ENCODE data around the gene FLRT1. TPM values are rescaled to one million over a fixed set of nuclear protein-coding genes. Genes with fewer than 3 reads are reported as not detected.

The FLRT1 gene
- total RNA-seq, 1 experiment from 2014 or later = 0.31 TPM

DNA sequence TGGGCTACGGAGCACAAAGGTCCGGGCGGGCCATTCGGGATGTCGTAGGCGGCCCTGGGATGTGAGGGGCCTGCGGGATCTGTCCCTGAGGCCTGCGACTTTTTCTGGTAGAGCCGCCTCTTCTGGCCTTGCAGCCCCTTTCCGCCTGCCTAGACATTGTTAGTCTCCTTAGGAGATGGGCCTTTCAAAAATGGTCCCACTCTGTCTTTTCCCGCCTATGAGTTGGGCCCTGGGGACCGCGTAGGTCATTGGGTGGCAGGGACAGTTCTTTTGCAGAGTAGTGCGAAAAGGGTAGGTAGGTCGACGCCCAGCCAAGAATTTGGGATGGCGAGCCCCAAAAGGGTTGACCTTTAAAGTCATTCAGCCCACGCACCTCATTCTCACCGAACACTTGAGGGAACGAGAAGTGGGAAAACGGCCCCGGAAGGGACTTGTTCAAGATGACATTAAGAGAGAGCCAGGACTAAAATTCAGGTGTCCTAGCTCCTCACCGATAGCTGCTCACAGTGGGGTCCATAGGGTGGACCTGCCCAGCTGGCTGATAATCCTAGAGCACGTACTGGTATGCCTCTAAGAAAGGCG is 48.7 kb upstream of the FLRT1 start:
- no peak for DNase-seq
- H2BK120ac ChIP-seq (ENCODE audit: low read depth, low read length, poor library complexity, severe bottlenecking) = no peak overlapping the region
- no peak overlapping the region for H2AFZ ChIP-seq (ENCODE audit: low read length)
- H3K27ac Mint-ChIP-seq = peak overlapping the region in 2 of 3 experiments; percentile 51 to 95; a peak in 2 of 7 replicates
- no peak for TF ChIP-seq CTCF (conservative IDR thresholded peaks at IDR 0.05)
- no peak overlapping the region for H3T11ph ChIP-seq (ENCODE audit: low read length)
- no peak overlapping the region for H3K23ac ChIP-seq (ENCODE audit: insufficient read length, low read depth, low read length)
- no peak overlapping the region for H2BK20ac ChIP-seq (ENCODE audit: low read depth, low read length, poor library complexity, severe bottlenecking)
- no peaks in the 10 kb centered on the region; a peak in 2 of 5 replicates for H3K9me3 Mint-ChIP-seq
- H4K5ac ChIP-seq (ENCODE audit: insufficient read length, low read depth, low read length) = no peak overlapping the region
- peaks cover 7% of the 10 kb centered on the region; the same call in 1 of the 2 replicates for H3K4me1 ChIP-seq (ENCODE audit: insufficient read depth, low read length)
- H3K79me1 ChIP-seq (ENCODE audit: insufficient read depth, low read depth, low read length, poor library complexity, severe bottlenecking) = peaks cover 24% of the 10 kb centered on the region
- H2AK5ac ChIP-seq (ENCODE audit: insufficient read length, low read length) = no peak overlapping the region
- no peak overlapping the region for H4K91ac ChIP-seq (ENCODE audit: insufficient read length, low read depth, low read length)
- H3K23me2 ChIP-seq (ENCODE audit: insufficient read length, low read depth, low read length, poor library complexity, severe bottlenecking) = peaks cover 17% of the 10 kb centered on the region
- no peak overlapping the region for H3K27ac ChIP-seq (ENCODE audit: insufficient read length, low read depth, low read length)
- no peaks in the 10 kb centered on the region for H4K20me1 ChIP-seq (ENCODE audit: control insufficient read depth, insufficient read depth, insufficient read length)
- peak overlapping the region; percentile 92 for H3K9ac ChIP-seq (ENCODE audit: extremely low read depth, insufficient read length, low read length)
- H3K4ac ChIP-seq (ENCODE audit: low read depth, low read length) = no peak overlapping the region
- no peaks in the 10 kb centered on the region for H3K9me3 ChIP-seq (ENCODE audit: control insufficient read depth, low read depth, low read length)
- no peaks in the 10 kb centered on the region; the same call in 1 of the 2 replicates for H3K27me3 Mint-ChIP-seq (ENCODE audit: low read depth)
- H3K4me3 Mint-ChIP-seq = peak overlapping the region; percentile 86 to 93
- peaks cover 36 to 47% (median 40%) of the 10 kb centered on the region in 3 experiments; a peak in 6 of 7 replicates for H3K36me3 Mint-ChIP-seq (ENCODE audit: insufficient read depth in 1 of 3, low read depth in 3 of 3)
- H3K79me2 ChIP-seq (ENCODE audit: insufficient read depth, low read length) = peaks cover 9% of the 10 kb centered on the region; the same call in 1 of the 2 replicates
- WGBS (ENCODE audit: extremely low coverage, insufficient read length, low lambda C conversion rate) = no CpG with 5 or more reads among the region's 25 CpGs
- H3K18ac ChIP-seq (ENCODE audit: insufficient read length, low read depth, low read length) = peak overlapping the region; percentile 36
- no peak overlapping the region for H4K8ac ChIP-seq (replicated peaks; ENCODE audit: insufficient read length, low read depth, low read length)
- peak overlapping the region; percentile 6 for H3K14ac ChIP-seq (ENCODE audit: insufficient read depth, low read length)
- no peak overlapping the region; the same call in 1 of the 2 replicates for H2BK15ac ChIP-seq (ENCODE audit: low read depth, low read length)
- no peaks in the 10 kb centered on the region for H3K27me3 ChIP-seq (ENCODE audit: insufficient read depth, low read length)
- H3K4me2 ChIP-seq (ENCODE audit: insufficient read depth, insufficient read length, low read length) = peak overlapping the region; percentile 62
- no peak overlapping the region for H3K56ac ChIP-seq (ENCODE audit: insufficient read length, low read depth, low read length)
- no peak overlapping the region for H2BK5ac ChIP-seq (ENCODE audit: insufficient read length, low read length)
- no peak overlapping the region for H2BK12ac ChIP-seq (ENCODE audit: insufficient read length, low read depth, low read length)
- peaks cover 15 to 17% of the 10 kb centered on the region in 2 experiments for H3K4me1 Mint-ChIP-seq

Measured in H9 (cell line).